Liver (tissue), 9 donors: ENCODE results near the gene INSIG2. TPM values are rescaled to one million over a fixed set of nuclear protein-coding genes. Genes with fewer than 3 reads are reported as not detected.

Experiments used
- DNase-seq: peaks from one replicate; pipeline ENCODE4 v3.0.0-alpha.2; 2017; ENCODE audit warnings: low spot score
- H3K27ac ChIP-seq, 2 donors: one replicate each; pipeline ENCODE4 v1.7.0; 2013; ENCODE audit warnings: inconsistent platforms in 2 of 2, low read length in 2 of 2, control low read depth in 1 of 2, low read depth in 1 of 2, mild to moderate bottlenecking in 1 of 2
- H3K27me3 ChIP-seq, 4 donors: one replicate each; pipeline versions ENCODE4 v1.6.1 to v1.7.0; 2013; ENCODE audit warnings: low read length in 3 of 4, inconsistent platforms in 1 of 4, mild to moderate bottlenecking in 1 of 4, moderate library complexity in 1 of 4; ENCODE audit not compliant: control insufficient read depth in 4 of 4, insufficient read depth in 4 of 4
- H3K36me3 ChIP-seq, 4 donors: one replicate each; pipeline versions ENCODE4 v1.6.1 to v1.7.0; 2013; ENCODE audit warnings: low read length in 3 of 4, mild to moderate bottlenecking in 3 of 4, low read depth in 1 of 4, moderate library complexity in 1 of 4; ENCODE audit not compliant: control insufficient read depth in 4 of 4, insufficient read depth in 3 of 4
- H3K4me1 ChIP-seq, 4 donors: one replicate each; pipeline versions ENCODE4 v1.6.1 to v1.7.0; 2013; ENCODE audit warnings: low read length in 3 of 4, mild to moderate bottlenecking in 3 of 4, moderate library complexity in 1 of 4; ENCODE audit not compliant: control insufficient read depth in 4 of 4, insufficient read depth in 4 of 4
- H3K4me3 ChIP-seq, 3 donors: one replicate each; pipeline versions ENCODE4 v1.6.1 to v1.7.0; 2013; ENCODE audit warnings: low read length in 3 of 3, control low read depth in 1 of 3, low read depth in 1 of 3, mild to moderate bottlenecking in 1 of 3
- H3K9ac ChIP-seq, 2 donors: one replicate each; pipeline ENCODE4 v1.7.0; 2013; ENCODE audit warnings: low read length in 2 of 2, mild to moderate bottlenecking in 2 of 2, moderate library complexity in 2 of 2, control low read depth in 1 of 2, low read depth in 1 of 2
- H3K9me3 ChIP-seq, 4 donors: one replicate each; pipeline versions ENCODE4 v1.6.1 to v1.7.0; 2013; ENCODE audit warnings: low read length in 3 of 4; ENCODE audit not compliant: control insufficient read depth in 4 of 4
- HNF4A ChIP-seq, 2 donors: conservative IDR thresholded peaks; 2 replicates each; pipeline ENCODE4 v1.6.1; 2016; ENCODE audit warnings: antibody characterized with exemption in 2 of 2, mild to moderate bottlenecking in 2 of 2
- RAD21 ChIP-seq, 2 donors: IDR thresholded peaks; 2 replicates each; pipeline ENCODE4 v1.6.1; 2016; ENCODE audit warnings: antibody characterized with exemption in 2 of 2, mild to moderate bottlenecking in 2 of 2
- SP1 ChIP-seq: IDR thresholded peaks from 2 replicates; pipeline ENCODE4 v1.6.1; 2018; ENCODE audit warnings: antibody characterized with exemption, mild to moderate bottlenecking
- WGBS: extraction: QIAGEN DNeasy Blood & Tissue Kit; methylation state at CpG from one replicate; pipeline ENCODE4 v1.1.7; 2013; 5-methylcytosine and 5-hydroxymethylcytosine counted together
- polyA plus RNA-seq, 2 donors: library from polyadenylated mRNA; stranded (reverse) in 1 of 2; unstranded in 1 of 2; fragments of 200-250 nt in 1 of 2; fragments of >200 nt in 1 of 2; fragmentation: Nextera tagmentation in 1 of 2; extraction: Ambion mirVana in 1 of 2; gene quantifications; one replicate each; pipeline versions ENCODE4 v1.2.1 to v1.2.3, GENCODE V29; 2013 to 2015
- total RNA-seq, 2 donors: library from RNA; depleted of rRNA; stranded (reverse); fragments of >200 nt; gene quantifications; one replicate each; pipeline ENCODE4 v1.2.3, GENCODE V29; 2014
- TF ChIP-seq, protein P1 (sequence below): fragments of 150-350 bp; IDR thresholded peaks from 2 replicates; pipeline ENCODE4 v1.5.1; 2017; ENCODE audit warnings: improper control_type of control experiment, low read depth, low read length; ENCODE audit not compliant: missing input control
- TF ChIP-seq, protein P2 (sequence below): IDR thresholded peaks from 2 replicates; pipeline ENCODE4 v1.6.1; 2016; ENCODE audit warnings: antibody characterized with exemption
- TF ChIP-seq, protein P3 (sequence below): IDR thresholded peaks from 2 replicates; pipeline ENCODE4 v1.6.1; 2016; ENCODE audit warnings: antibody characterized with exemption, mild to moderate bottlenecking
- TF ChIP-seq, protein P4 (sequence below): IDR thresholded peaks from 2 replicates; pipeline ENCODE4 v1.6.1; 2016; ENCODE audit warnings: antibody characterized with exemption
- donor health status: healthy.
- donor health status: healthy.
- donor health status: healthy.
- donor health status: healthy.
- donor health status: healthy.

The INSIG2 gene
- total and polyA plus RNA-seq, 4 donors, result 11.3 to 18.5 (median 15.6) TPM

DNA sequence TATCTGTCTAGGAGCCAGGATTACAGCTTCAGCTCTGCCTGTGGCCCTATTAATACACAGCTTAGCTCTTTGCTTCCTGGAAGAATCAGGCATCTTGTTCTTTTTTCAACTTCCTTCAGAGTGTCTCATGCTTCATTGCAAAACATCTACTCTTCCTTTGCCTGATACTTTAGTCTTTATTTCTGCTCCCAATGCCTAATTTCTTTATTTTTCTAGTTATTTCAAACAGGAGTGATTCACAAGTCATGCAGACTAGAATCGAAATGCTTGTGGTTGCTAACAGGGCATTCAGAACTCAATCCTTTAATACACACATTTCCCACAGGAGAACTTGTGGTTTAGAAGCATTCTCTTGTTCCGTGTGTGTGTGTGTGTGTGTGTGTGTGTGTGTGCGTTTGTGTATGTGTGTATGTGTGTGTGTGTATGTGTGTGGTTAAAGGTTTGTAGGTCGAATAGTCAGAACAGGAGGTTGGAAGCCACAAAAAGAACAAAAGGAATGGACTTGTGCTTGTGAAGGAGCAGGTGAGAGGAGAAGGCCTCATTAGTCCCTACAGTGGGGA lies 28.3 kb upstream of the INSIG2 start (continued):
- TF ChIP-seq, protein P1, sequence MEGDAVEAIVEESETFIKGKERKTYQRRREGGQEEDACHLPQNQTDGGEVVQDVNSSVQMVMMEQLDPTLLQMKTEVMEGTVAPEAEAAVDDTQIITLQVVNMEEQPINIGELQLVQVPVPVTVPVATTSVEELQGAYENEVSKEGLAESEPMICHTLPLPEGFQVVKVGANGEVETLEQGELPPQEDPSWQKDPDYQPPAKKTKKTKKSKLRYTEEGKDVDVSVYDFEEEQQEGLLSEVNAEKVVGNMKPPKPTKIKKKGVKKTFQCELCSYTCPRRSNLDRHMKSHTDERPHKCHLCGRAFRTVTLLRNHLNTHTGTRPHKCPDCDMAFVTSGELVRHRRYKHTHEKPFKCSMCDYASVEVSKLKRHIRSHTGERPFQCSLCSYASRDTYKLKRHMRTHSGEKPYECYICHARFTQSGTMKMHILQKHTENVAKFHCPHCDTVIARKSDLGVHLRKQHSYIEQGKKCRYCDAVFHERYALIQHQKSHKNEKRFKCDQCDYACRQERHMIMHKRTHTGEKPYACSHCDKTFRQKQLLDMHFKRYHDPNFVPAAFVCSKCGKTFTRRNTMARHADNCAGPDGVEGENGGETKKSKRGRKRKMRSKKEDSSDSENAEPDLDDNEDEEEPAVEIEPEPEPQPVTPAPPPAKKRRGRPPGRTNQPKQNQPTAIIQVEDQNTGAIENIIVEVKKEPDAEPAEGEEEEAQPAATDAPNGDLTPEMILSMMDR, result no peak
- TF ChIP-seq, protein P2, sequence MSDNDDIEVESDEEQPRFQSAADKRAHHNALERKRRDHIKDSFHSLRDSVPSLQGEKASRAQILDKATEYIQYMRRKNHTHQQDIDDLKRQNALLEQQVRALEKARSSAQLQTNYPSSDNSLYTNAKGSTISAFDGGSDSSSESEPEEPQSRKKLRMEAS, result no peak

DNA sequence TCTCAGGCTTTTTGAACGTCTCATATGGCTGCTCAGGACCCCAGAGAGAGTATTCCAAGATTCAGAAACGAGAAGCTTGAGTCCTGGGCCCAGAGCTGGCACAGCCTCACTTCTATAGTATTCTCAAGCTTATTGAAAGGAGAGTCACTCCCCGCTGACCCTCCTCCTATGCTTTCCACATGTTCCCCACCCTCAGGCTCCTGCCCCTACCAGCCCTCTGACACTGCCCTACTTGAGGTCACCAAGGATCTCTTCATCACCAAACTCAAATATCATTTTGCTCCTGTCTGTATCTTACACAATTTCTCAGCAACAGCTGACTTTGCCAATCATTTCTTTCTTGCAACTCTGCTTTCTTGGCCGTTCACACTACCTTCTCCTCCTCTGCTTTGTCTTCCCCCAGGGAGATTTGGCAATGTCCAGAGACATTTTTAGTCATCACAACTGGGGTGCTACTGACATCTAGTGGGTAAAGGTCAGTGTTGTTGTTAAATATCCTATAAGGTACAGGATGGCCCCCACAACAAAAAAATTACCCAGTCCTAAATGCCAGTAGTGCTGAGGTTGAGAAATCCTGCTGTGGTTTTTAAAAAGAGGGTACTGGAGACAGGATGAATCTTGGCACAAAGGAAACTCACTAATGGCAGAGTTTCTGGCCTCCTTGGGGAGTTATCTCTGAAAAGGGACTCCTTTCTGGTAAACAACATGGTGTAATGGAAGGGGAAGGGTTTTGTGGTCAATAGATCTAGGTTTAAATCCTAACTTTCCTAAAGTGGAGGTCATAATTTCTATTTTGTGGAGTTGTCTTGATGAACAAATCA lies 26.9 kb upstream of the INSIG2 start:
- H3K27me3 ChIP-seq, result no peaks in the 10 kb centered on the region
- H3K4me3 ChIP-seq, result no peak overlapping the region
- no peak for TF ChIP-seq SP1
- TF ChIP-seq, protein P1, result peak; percentile 27
- TF ChIP-seq RAD21 (IDR thresholded peaks at IDR 0.05), result peak; percentile 71 to 75
- 84% methylated on average over 4 of the region's 4 CpGs for WGBS
- no peaks in the 10 kb centered on the region for H3K9me3 ChIP-seq
- no peak overlapping the region for H3K9ac ChIP-seq
- no peaks in the 10 kb centered on the region for H3K36me3 ChIP-seq
- H3K4me1 ChIP-seq, result no peaks in the 10 kb centered on the region
- H3K27ac ChIP-seq, result no peak overlapping the region
- DNase-seq, result no peak

DNA sequence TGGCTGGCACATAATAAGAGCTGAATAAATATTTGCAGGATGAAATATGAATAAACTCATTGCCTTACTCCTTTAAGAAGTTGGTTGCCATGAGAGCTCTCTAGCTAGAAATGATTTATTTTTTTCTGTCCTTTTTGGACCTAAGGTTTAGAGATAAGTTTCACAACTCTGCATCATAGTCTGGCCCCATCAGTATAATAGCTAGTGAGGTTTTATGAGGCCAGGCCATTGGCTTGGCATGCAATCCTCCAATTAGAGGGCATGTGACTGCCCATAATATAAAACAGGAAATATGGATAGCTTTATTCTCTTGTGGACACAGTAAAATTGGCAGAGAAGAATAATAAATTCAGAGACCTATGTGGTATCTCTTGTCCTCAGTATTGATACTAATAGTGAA lies 26.2 kb upstream of the INSIG2 start:
- TF ChIP-seq, protein P3, sequence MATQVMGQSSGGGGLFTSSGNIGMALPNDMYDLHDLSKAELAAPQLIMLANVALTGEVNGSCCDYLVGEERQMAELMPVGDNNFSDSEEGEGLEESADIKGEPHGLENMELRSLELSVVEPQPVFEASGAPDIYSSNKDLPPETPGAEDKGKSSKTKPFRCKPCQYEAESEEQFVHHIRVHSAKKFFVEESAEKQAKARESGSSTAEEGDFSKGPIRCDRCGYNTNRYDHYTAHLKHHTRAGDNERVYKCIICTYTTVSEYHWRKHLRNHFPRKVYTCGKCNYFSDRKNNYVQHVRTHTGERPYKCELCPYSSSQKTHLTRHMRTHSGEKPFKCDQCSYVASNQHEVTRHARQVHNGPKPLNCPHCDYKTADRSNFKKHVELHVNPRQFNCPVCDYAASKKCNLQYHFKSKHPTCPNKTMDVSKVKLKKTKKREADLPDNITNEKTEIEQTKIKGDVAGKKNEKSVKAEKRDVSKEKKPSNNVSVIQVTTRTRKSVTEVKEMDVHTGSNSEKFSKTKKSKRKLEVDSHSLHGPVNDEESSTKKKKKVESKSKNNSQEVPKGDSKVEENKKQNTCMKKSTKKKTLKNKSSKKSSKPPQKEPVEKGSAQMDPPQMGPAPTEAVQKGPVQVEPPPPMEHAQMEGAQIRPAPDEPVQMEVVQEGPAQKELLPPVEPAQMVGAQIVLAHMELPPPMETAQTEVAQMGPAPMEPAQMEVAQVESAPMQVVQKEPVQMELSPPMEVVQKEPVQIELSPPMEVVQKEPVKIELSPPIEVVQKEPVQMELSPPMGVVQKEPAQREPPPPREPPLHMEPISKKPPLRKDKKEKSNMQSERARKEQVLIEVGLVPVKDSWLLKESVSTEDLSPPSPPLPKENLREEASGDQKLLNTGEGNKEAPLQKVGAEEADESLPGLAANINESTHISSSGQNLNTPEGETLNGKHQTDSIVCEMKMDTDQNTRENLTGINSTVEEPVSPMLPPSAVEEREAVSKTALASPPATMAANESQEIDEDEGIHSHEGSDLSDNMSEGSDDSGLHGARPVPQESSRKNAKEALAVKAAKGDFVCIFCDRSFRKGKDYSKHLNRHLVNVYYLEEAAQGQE, result no peak
- TF ChIP-seq, protein P4, sequence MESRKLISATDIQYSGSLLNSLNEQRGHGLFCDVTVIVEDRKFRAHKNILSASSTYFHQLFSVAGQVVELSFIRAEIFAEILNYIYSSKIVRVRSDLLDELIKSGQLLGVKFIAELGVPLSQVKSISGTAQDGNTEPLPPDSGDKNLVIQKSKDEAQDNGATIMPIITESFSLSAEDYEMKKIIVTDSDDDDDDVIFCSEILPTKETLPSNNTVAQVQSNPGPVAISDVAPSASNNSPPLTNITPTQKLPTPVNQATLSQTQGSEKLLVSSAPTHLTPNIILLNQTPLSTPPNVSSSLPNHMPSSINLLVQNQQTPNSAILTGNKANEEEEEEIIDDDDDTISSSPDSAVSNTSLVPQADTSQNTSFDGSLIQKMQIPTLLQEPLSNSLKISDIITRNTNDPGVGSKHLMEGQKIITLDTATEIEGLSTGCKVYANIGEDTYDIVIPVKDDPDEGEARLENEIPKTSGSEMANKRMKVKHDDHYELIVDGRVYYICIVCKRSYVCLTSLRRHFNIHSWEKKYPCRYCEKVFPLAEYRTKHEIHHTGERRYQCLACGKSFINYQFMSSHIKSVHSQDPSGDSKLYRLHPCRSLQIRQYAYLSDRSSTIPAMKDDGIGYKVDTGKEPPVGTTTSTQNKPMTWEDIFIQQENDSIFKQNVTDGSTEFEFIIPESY, result no peak
- TF ChIP-seq HNF4A (conservative IDR thresholded peaks at IDR 0.05), result no peak
- no peak overlapping the region for H3K9ac ChIP-seq
- H3K9me3 ChIP-seq, result no peaks in the 10 kb centered on the region
- H3K4me3 ChIP-seq, result no peak overlapping the region
- no peak for DNase-seq
- H3K27ac ChIP-seq, result no peak overlapping the region
- no peaks in the 10 kb centered on the region for H3K27me3 ChIP-seq
- H3K36me3 ChIP-seq, result no peaks in the 10 kb centered on the region
- H3K4me1 ChIP-seq, result no peaks in the 10 kb centered on the region
